ENCODE measurements around the gene SLC27A4. TPM values are rescaled to one million over a fixed set of nuclear protein-coding genes. Genes with fewer than 3 reads are reported as not detected.

SLC27A4 gene
- total RNA-seq, 2 experiments from 2014 or later, result 8.4 to 10.2 TPM

GRCh38 chr9:128362774-128363173, 22.4 kb downstream of the SLC27A4 start:
- Mint-ChIP-seq H3K4me3 (no peak overlapping the region), H3K27ac (no peak overlapping the region), H3K27me3 (no peaks in the 10 kb centered on the region), H3K36me3 (ENCODE audit: low read depth) (no peaks in the 10 kb centered on the region), H3K4me1 (peaks cover 19% of the 10 kb centered on the region), H3K9me3 (ENCODE audit: low read depth) (no peaks in the 10 kb centered on the region)
- ChIA-PET POLR2A (interaction anchor here (0.5 to 1.8 kb wide), 3 partner anchors 8 to 306 kb away, joined by 3 to 8 read pairs (median 3); partner anchors contain the start of gene URM1), CTCF (interaction anchor here (0.6 to 5.6 kb wide), 29 partner anchors 8 to 673 kb away, joined by 3 to 36 read pairs (median 4); partner anchors contain the start of genes GLE1, GOLGA2, MIGA2 and SWI5)
- intact Hi-C loops (cut with DNase I, micrococcal nuclease), result loop anchor here (1.0 to 2.0 kb wide), 7 partner anchors 50 to 294 kb away; partner anchors contain the start of genes CERCAM (in 1 of the 2), GLE1 (in 1 of the 2), ODF2 (in 1 of the 2) and SLC25A25 (in 1 of the 2)
- ATAC-seq (no peak), DNase-seq (no peak)

- H3K36me3 Mint-ChIP-seq (ENCODE audit: low read depth), result no peaks in the 10 kb centered on the region
- peaks cover 24% of the 10 kb centered on the region for H3K4me1 Mint-ChIP-seq
- DNase-seq, result no peak
- CTCF ChIA-PET, result interaction anchor here (0.9 to 1.1 kb wide), 2 partner anchors 10 to 24 kb away, joined by 3 read pairs; no protein-coding TSS in a partner anchor
- intact Hi-C loops (cut with DNase I, micrococcal nuclease), result no loop called here
- no peaks in the 10 kb centered on the region for H3K27me3 Mint-ChIP-seq
- no peak overlapping the region for H3K27ac Mint-ChIP-seq
- no peaks in the 10 kb centered on the region for H3K9me3 Mint-ChIP-seq (ENCODE audit: low read depth)
- POLR2A ChIA-PET, result interaction anchor here (0.6 kb wide), 1 partner anchor 114 kb away, joined by 3 read pairs; no protein-coding TSS in a partner anchor
- ATAC-seq, result no peak
- no peak overlapping the region for H3K4me3 Mint-ChIP-seq
Measured at GRCh38 chr9:128365525-128365924, 25.2 kb downstream of the SLC27A4 start.

DNA sequence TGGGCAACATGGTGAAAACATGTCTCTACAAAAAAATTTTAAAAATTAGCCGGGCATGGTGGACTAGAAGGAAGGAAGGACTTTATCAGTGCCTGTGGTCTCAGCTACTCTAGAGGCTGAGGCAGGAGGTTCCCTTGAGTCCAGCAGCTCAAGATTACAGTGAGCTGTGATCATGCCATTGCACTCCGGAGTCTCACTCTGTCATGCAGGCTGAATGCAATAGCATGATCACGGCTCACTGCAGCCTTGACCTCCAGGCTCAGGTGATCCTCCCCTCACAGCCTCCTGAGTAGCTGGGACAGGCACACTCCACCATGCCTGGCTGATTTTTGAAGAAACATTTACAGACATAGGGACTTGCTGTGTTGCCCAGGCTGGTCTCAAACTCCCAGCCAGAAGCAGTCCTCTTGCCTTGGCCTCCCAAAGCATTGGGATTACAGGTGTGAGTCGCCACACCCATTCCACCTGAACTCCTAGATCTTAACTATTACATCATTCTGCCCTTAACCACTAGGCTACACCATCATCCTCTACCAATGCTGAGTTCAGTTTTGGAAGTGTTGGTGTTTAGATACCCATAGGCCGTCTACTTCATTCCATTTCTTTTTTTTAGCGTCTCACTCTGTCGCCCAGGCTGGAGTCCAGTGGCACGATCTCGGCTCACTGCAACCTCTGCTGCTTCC, 28.8 kb downstream of the SLC27A4 start:
- ChIA-PET POLR2A (no interaction called here), CTCF (interaction anchor here (1.2 kb wide), 1 partner anchor 10 kb away, joined by 5 read pairs; no protein-coding TSS in a partner anchor)
- H3K9me3 Mint-ChIP-seq (ENCODE audit: low read depth), result no peaks in the 10 kb centered on the region
- intact Hi-C loops (cut with DNase I, micrococcal nuclease), result no loop called here
- H3K27ac Mint-ChIP-seq, result no peak overlapping the region
- no peak for ATAC-seq
- peaks cover 33% of the 10 kb centered on the region for H3K4me1 Mint-ChIP-seq
- peaks cover 11% of the 10 kb centered on the region for H3K36me3 Mint-ChIP-seq (ENCODE audit: low read depth)
- no peak overlapping the region for H3K4me3 Mint-ChIP-seq
- no peaks in the 10 kb centered on the region for H3K27me3 Mint-ChIP-seq
- no peak for DNase-seq

DNA sequence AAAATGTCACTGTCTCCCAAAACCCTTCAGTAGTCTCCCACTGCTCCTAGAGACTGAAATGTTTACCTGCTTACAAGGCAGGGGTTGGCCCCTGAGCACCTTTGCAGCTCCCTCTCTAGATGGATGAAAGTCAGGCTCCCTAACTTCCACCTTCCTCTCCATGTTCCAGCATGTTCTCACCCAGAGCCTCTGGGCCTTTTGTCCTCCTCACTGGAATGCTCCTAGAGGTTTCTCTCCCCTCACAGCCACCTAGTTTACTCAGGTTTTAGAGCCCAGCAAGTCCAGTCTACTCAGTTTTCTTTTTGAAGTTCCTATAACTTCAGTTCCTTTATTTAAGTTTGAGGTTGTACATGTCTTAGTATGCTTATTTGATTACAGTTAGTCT, 30.0 kb downstream of the SLC27A4 start:
- H3K36me3 Mint-ChIP-seq (ENCODE audit: low read depth), result peaks cover 16% of the 10 kb centered on the region
- peak overlapping the region; percentile 89 for H3K27ac Mint-ChIP-seq
- H3K27me3 Mint-ChIP-seq, result no peaks in the 10 kb centered on the region
- POLR2A ChIA-PET, result interaction anchor here (0.9 to 1.0 kb wide), 2 partner anchors 18 to 63 kb away, joined by 3 read pairs; no protein-coding TSS in a partner anchor
- intact Hi-C loops (cut with DNase I, micrococcal nuclease), result loop anchor here (1.0 to 5.0 kb wide), 9 partner anchors 50 to 658 kb away; partner anchors contain the start of genes CERCAM (in 1 of the 2), DOLK (in 1 of the 2), DYNC2I2 (in 1 of the 2) and LRRC8A (in 1 of the 2)
- no peaks in the 10 kb centered on the region for H3K9me3 Mint-ChIP-seq (ENCODE audit: low read depth)
- no peak for DNase-seq
- ATAC-seq, result no peak
- CTCF ChIA-PET, result interaction anchor here (0.7 to 1.9 kb wide), 6 partner anchors 8 to 75 kb away, joined by 3 to 30 read pairs (median 4); no protein-coding TSS in a partner anchor
- H3K4me1 Mint-ChIP-seq, result peaks cover 29% of the 10 kb centered on the region
- H3K4me3 Mint-ChIP-seq, result peak overlapping the region; percentile 87

- Mint-ChIP-seq H3K9me3 (ENCODE audit: low read depth) (no peaks in the 10 kb centered on the region), H3K4me3 (peak within 1 kb of the TSS; percentile 87), H3K27ac (peak within 1 kb of the TSS; percentile 89), H3K36me3 (ENCODE audit: low read depth) (peaks cover 19% of the 10 kb centered on the region), H3K4me1 (peaks cover 27% of the 10 kb centered on the region), H3K27me3 (no peaks in the 10 kb centered on the region)
- ATAC-seq (peak; percentile 98), DNase-seq (peak; percentile 98)
- ChIA-PET CTCF (interaction anchor here (0.6 to 1.9 kb wide), 11 partner anchors 8 to 447 kb away, joined by 3 to 30 read pairs (median 3); partner anchors contain the start of gene CERCAM), POLR2A (interaction anchor here (0.9 to 1.1 kb wide), 4 partner anchors 9 to 179 kb away, joined by 3 to 8 read pairs (median 3); no protein-coding TSS in a partner anchor)
- intact Hi-C loops (cut with DNase I, micrococcal nuclease), result loop anchor here (1.0 to 5.0 kb wide), 22 partner anchors 31 to 665 kb away; partner anchors contain the start of genes COQ4 (in 2 of the 2), SPTAN1 (in 2 of the 2), TRUB2 (in 2 of the 2) and BBLN (in 1 of the 2)
Measured at GRCh38 chr9:128370752-128371629, 30.7 kb downstream of the SLC27A4 start, which contains the start of gene URM1. TSS of gene URM1 (plus strand) at chr9:128371374. CDS start at chr9:128371381, 7 bp downstream.

GRCh38 chr9:128371630-128372117, 31.3 kb downstream of the SLC27A4 start:
- peak overlapping the region; percentile 89 for H3K27ac Mint-ChIP-seq
- H3K27me3 Mint-ChIP-seq, result no peaks in the 10 kb centered on the region
- H3K4me3 Mint-ChIP-seq, result peak overlapping the region; percentile 87
- H3K9me3 Mint-ChIP-seq (ENCODE audit: low read depth), result no peaks in the 10 kb centered on the region
- no peak for ATAC-seq
- CTCF ChIA-PET, result interaction anchor here (0.6 to 1.9 kb wide), 5 partner anchors 10 to 446 kb away, joined by 3 to 30 read pairs (median 3); partner anchors contain the start of gene CERCAM
- H3K4me1 Mint-ChIP-seq, result peaks cover 27% of the 10 kb centered on the region
- intact Hi-C loops (cut with DNase I, micrococcal nuclease), result loop anchor here (1.0 to 5.0 kb wide), 21 partner anchors 31 to 665 kb away; partner anchors contain the start of genes COQ4 (in 2 of the 2), SPTAN1 (in 2 of the 2), TRUB2 (in 2 of the 2) and BBLN (in 1 of the 2)
- peaks cover 19% of the 10 kb centered on the region for H3K36me3 Mint-ChIP-seq (ENCODE audit: low read depth)
- POLR2A ChIA-PET, result interaction anchor here (1.1 kb wide), 2 partner anchors 10 to 179 kb away, joined by 3 to 8 read pairs; no protein-coding TSS in a partner anchor
- no peak for DNase-seq

DNA sequence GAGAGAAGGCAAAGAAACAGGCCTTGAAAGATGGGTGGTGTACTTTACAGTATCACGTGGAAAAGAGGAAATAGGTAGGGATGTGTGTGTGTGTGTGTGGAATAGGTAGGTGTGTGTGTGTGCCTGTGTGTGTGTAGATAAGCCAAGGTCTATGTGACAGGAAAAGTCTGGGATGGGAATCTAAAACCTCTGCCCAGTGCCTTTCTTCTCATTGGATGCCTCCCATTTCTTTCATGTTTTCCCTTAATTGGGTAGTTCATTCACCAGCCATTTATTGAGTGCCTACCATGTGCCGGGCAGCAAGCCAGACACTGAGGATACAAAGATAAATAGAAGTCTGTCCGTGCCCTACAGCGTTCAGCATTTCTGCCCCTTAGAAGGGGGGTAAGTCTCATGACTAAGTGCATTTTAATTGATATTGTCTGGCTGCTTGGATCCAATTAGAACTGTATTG, 31.9 kb downstream of the SLC27A4 start:
- ChIA-PET CTCF (interaction anchor here (0.5 kb wide), 1 partner anchor 61 kb away, joined by 3 read pairs; no protein-coding TSS in a partner anchor), POLR2A (no interaction called here)
- Mint-ChIP-seq H3K27me3 (no peaks in the 10 kb centered on the region), H3K4me3 (peak overlapping the region; percentile 87), H3K4me1 (peaks cover 27% of the 10 kb centered on the region), H3K9me3 (ENCODE audit: low read depth) (no peaks in the 10 kb centered on the region), H3K27ac (peak overlapping the region; percentile 89), H3K36me3 (ENCODE audit: low read depth) (peaks cover 22% of the 10 kb centered on the region)
- ATAC-seq (no peak), DNase-seq (no peak)
- intact Hi-C loops (cut with DNase I, micrococcal nuclease), result loop anchor here (5.0 kb wide), 2 partner anchors 180 to 575 kb away; partner anchors contain the start of genes DOLK (in 1 of the 2), NUP188 (in 1 of the 2) and SPTAN1 (in 1 of the 2)

DNA sequence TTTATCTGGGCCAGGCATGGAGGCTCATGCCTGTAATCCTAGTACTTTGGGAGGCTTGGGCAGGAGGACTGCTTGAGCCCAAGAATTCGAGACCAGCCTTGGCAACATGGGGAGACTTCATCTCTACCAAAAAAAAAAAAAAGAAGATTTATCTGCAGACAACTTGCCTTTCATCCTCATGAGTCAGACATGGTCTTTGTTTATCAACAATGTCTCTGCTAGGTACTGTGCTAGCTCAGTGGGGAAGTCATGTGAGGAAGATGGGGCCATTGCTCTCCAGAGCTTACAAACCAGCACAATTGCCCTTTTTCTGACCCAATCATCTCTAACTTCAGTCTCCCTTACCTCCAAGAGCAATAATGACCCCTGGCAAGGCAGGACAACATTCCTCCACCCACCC, 32.5 kb downstream of the SLC27A4 start:
- DNase-seq, result no peak

DNA sequence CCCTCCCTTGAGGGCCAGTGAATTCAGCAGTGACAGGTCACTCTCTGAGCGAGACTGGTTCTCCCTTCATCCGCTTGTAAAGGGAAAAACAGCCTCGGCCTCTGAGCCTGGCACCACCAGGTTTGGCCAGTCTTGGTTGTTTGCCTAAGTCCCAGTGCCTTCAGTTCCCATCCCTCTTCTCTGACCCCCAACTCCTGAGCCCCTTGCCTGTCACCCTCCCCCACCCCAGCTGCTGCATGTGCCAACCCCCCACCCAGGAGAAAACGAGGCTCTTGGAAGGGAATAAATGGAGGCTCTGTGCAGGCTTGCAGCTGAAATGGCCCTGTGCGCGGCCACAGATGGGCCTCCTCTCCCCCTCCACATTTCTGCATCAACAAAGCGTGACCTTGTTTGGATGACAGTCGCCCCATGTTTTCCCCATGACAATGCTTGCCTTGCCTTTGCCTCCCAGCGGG, 33.9 kb downstream of the SLC27A4 start:
- no peak overlapping the region for H3K27ac Mint-ChIP-seq
- H3K36me3 Mint-ChIP-seq (ENCODE audit: low read depth), result peaks cover 30% of the 10 kb centered on the region
- H3K9me3 Mint-ChIP-seq (ENCODE audit: low read depth), result no peaks in the 10 kb centered on the region
- peaks cover 27% of the 10 kb centered on the region for H3K4me1 Mint-ChIP-seq
- DNase-seq, result no peak
- intact Hi-C loops (cut with DNase I, micrococcal nuclease), result loop anchor here (5.0 kb wide), 2 partner anchors 178 to 573 kb away; partner anchors contain the start of genes DOLK (in 1 of the 2), NUP188 (in 1 of the 2) and SPTAN1 (in 1 of the 2)
- ATAC-seq, result no peak
- no peak overlapping the region for H3K4me3 Mint-ChIP-seq
- POLR2A ChIA-PET, result no interaction called here
- no peaks in the 10 kb centered on the region for H3K27me3 Mint-ChIP-seq
- CTCF ChIA-PET, result no interaction called here

More for the DNA sequence above, 32.5 kb downstream of the SLC27A4 start:
- intact Hi-C loops (cut with DNase I, micrococcal nuclease), result loop anchor here (5.0 kb wide), 2 partner anchors 180 to 575 kb away; partner anchors contain the start of genes DOLK (in 1 of the 2), NUP188 (in 1 of the 2) and SPTAN1 (in 1 of the 2)
- no peak for ATAC-seq
- POLR2A ChIA-PET, result no interaction called here
- peak overlapping the region; percentile 87 for H3K4me3 Mint-ChIP-seq
- no peaks in the 10 kb centered on the region for H3K9me3 Mint-ChIP-seq (ENCODE audit: low read depth)
- CTCF ChIA-PET, result interaction anchor here (0.6 kb wide), 1 partner anchor 16 kb away, joined by 3 read pairs; no protein-coding TSS in a partner anchor
- H3K4me1 Mint-ChIP-seq, result peaks cover 27% of the 10 kb centered on the region
- H3K36me3 Mint-ChIP-seq (ENCODE audit: low read depth), result peaks cover 22% of the 10 kb centered on the region
- peak overlapping the region; percentile 55 for H3K27ac Mint-ChIP-seq
- no peaks in the 10 kb centered on the region for H3K27me3 Mint-ChIP-seq

DNA sequence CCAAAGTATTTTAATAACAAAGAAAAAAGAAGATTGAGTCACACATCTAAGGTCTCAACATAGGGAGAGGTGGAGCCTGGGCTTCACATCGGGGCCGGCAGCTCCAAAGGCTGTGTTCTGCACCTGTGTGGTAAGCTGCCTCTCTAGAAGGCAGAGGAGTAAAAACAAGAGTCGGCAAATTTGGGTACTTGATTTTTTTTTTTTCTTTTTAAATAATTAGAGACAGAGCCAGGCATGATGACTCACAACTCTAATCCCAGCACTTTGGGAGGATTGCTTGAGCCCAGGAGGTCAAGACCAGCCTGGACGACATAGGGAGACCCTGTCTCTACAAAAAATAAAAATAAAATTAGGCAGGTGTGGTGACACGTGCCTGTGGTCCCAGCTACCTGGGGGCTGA, 35.5 kb downstream of the SLC27A4 start:
- ATAC-seq (no peak), DNase-seq (no peak)
- POLR2A ChIA-PET, result no interaction called here
- CTCF ChIA-PET, result no interaction called here
- H3K27me3 Mint-ChIP-seq, result no peaks in the 10 kb centered on the region
- intact Hi-C loops (cut with DNase I, micrococcal nuclease), result no loop called here
- H3K4me3 Mint-ChIP-seq, result no peak overlapping the region
- H3K9me3 Mint-ChIP-seq (ENCODE audit: low read depth), result no peaks in the 10 kb centered on the region
- no peak overlapping the region for H3K27ac Mint-ChIP-seq
- peaks cover 35% of the 10 kb centered on the region for H3K36me3 Mint-ChIP-seq (ENCODE audit: low read depth)
- H3K4me1 Mint-ChIP-seq, result peaks cover 20% of the 10 kb centered on the region
